Measurements from ENCODE around the gene BRD3OS.

BRD3OS gene

GRCh38 chr9:133980864-133981588, 44.3 kb upstream of the BRD3OS start:
- H3K9me3 ChIP-seq (ENCODE audit: insufficient read depth, low read length, severe bottlenecking) = no peaks in the 10 kb centered on the region
- no peak overlapping the region for H3K27ac ChIP-seq (ENCODE audit: low read length)
- H3K4me2 ChIP-seq (ENCODE audit: insufficient read depth, low read length) = no peak overlapping the region
- H3K27me3 ChIP-seq (ENCODE audit: insufficient read depth, low read length, poor library complexity) = no peaks in the 10 kb centered on the region
- H3K4me3 ChIP-seq (ENCODE audit: low read depth in 1 of 2, low read length in 2 of 2) = no peak overlapping the region
- H3K9ac ChIP-seq (ENCODE audit: low read depth, low read length) = no peak overlapping the region
- H2AFZ ChIP-seq (ENCODE audit: low read depth, low read length) = no peak overlapping the region
- no peaks in the 10 kb centered on the region for H3K79me2 ChIP-seq (ENCODE audit: insufficient read depth, low read length)
- H4K20me1 ChIP-seq (ENCODE audit: insufficient read depth, low read length) = no peaks in the 10 kb centered on the region
- ATAC-seq (ENCODE audit: insufficient read depth, low read depth) (no peak), DNase-seq (no peak)
- no peaks in the 10 kb centered on the region for H3K36me3 ChIP-seq (ENCODE audit: insufficient read depth, low read length)
- no peaks in the 10 kb centered on the region for H3K4me1 ChIP-seq (ENCODE audit: insufficient read depth, low read length)
- TF ChIP-seq EZH2 (IDR thresholded peaks at IDR 0.05; ENCODE audit: borderline replicate concordance, low read depth, low read length, severe bottlenecking) = no peak
- TF ChIP-seq, protein P1, sequence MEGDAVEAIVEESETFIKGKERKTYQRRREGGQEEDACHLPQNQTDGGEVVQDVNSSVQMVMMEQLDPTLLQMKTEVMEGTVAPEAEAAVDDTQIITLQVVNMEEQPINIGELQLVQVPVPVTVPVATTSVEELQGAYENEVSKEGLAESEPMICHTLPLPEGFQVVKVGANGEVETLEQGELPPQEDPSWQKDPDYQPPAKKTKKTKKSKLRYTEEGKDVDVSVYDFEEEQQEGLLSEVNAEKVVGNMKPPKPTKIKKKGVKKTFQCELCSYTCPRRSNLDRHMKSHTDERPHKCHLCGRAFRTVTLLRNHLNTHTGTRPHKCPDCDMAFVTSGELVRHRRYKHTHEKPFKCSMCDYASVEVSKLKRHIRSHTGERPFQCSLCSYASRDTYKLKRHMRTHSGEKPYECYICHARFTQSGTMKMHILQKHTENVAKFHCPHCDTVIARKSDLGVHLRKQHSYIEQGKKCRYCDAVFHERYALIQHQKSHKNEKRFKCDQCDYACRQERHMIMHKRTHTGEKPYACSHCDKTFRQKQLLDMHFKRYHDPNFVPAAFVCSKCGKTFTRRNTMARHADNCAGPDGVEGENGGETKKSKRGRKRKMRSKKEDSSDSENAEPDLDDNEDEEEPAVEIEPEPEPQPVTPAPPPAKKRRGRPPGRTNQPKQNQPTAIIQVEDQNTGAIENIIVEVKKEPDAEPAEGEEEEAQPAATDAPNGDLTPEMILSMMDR (IDR thresholded peaks at IDR 0.05; ENCODE audit: borderline replicate concordance, extremely low read depth, low read length, poor library complexity, severe bottlenecking) = no peak

DNA sequence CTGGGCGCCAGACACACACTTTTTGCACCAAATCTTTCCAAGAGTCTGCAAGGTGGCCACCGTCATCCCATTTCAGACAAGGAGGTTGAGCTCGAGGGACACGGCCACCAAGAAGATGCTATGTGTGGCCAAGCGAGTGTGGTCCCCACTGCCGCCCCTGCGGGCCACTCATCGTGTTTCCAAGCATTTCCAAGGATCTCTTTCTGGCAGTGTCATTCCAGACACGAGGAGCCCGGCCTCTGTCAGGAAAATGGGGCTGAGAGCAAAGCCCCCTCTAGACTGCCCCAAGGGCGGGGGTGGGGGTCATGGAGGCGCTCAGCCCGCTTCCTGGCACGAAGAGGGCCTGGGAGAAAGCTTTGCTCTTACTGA, 43.7 kb upstream of the BRD3OS start:
- H4K20me1 ChIP-seq (ENCODE audit: insufficient read depth, low read length) = no peaks in the 10 kb centered on the region
- H3K4me3 ChIP-seq (ENCODE audit: low read depth in 1 of 2, low read length in 2 of 2) = no peak overlapping the region
- H2AFZ ChIP-seq (ENCODE audit: low read depth, low read length) = no peak overlapping the region
- H3K27me3 ChIP-seq (ENCODE audit: insufficient read depth, low read length, poor library complexity) = no peaks in the 10 kb centered on the region
- H3K27ac ChIP-seq (ENCODE audit: low read length) = no peak overlapping the region
- DNase-seq (no peak), ATAC-seq (ENCODE audit: insufficient read depth, low read depth) (no peak)
- H3K36me3 ChIP-seq (ENCODE audit: insufficient read depth, low read length) = no peaks in the 10 kb centered on the region
- no peaks in the 10 kb centered on the region for H3K79me2 ChIP-seq (ENCODE audit: insufficient read depth, low read length)
- TF ChIP-seq, protein P1 (IDR thresholded peaks at IDR 0.05; ENCODE audit: borderline replicate concordance, extremely low read depth, low read length, poor library complexity, severe bottlenecking) = no peak
- no peak for TF ChIP-seq EZH2 (IDR thresholded peaks at IDR 0.05; ENCODE audit: borderline replicate concordance, low read depth, low read length, severe bottlenecking)
- H3K4me1 ChIP-seq (ENCODE audit: insufficient read depth, low read length) = no peaks in the 10 kb centered on the region
- no peaks in the 10 kb centered on the region for H3K9me3 ChIP-seq (ENCODE audit: insufficient read depth, low read length, severe bottlenecking)
- no peak overlapping the region for H3K4me2 ChIP-seq (ENCODE audit: insufficient read depth, low read length)
- no peak overlapping the region for H3K9ac ChIP-seq (ENCODE audit: low read depth, low read length)

DNA sequence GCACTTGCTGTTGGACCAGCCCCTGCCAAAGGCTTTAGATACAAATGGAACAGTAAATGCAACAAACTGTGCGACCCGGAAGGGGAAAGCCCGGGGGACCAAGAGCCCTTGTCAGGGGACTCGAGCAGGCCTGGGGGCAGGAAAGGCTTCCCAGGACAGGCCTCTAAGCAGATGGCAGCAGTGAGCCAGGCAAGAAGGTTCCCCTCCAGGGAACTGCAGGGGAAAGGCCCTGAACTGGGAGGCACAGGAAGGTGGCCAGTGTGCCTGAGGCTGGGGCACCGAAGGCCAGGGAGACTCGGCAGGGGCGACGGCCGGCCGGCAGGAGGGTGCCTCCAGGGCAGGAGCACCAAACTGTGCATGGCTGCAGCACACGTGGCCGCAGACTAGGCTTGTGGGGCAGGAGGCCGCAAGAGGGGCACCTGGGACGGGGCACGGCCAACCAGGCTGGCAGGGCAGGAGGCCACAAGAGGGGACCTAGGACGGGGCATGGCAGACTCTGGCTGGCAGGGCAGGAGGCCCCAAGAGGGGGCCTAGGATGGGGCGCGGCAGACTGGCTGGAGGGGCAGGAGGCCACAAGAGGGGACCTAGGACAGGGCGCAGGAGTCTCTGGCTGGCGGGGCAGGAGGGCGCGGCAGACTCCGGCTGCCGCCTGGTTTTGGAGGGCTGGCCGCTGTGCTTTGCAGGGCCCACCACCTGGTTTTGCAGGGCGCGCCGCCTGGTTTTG, 43.2 kb upstream of the BRD3OS start:
- Histone ChIP-seq H3K27me3 (ENCODE audit: insufficient read depth, low read length, poor library complexity) (no peaks in the 10 kb centered on the region), H3K4me1 (ENCODE audit: insufficient read depth, low read length) (no peaks in the 10 kb centered on the region), H3K27ac (ENCODE audit: low read length) (no peak overlapping the region), H3K4me3 (ENCODE audit: low read depth in 1 of 2, low read length in 2 of 2) (no peak overlapping the region), H2AFZ (ENCODE audit: low read depth, low read length) (no peak overlapping the region), H3K9ac (ENCODE audit: low read depth, low read length) (no peak overlapping the region), H3K9me3 (ENCODE audit: insufficient read depth, low read length, severe bottlenecking) (no peaks in the 10 kb centered on the region), H4K20me1 (ENCODE audit: insufficient read depth, low read length) (no peaks in the 10 kb centered on the region), H3K79me2 (ENCODE audit: insufficient read depth, low read length) (no peaks in the 10 kb centered on the region), H3K36me3 (ENCODE audit: insufficient read depth, low read length) (no peaks in the 10 kb centered on the region), H3K4me2 (ENCODE audit: insufficient read depth, low read length) (no peak overlapping the region)
- DNase-seq = no peak
- TF ChIP-seq, protein P1 (IDR thresholded peaks at IDR 0.05; ENCODE audit: borderline replicate concordance, extremely low read depth, low read length, poor library complexity, severe bottlenecking) = no peak
- no peak for TF ChIP-seq EZH2 (IDR thresholded peaks at IDR 0.05; ENCODE audit: borderline replicate concordance, low read depth, low read length, severe bottlenecking)
- no peak for ATAC-seq (ENCODE audit: insufficient read depth, low read depth)
